HG03439 (cell line): Measurements from ENCODE around the gene CSRNP3.
"Not testable (repeated sequence)": the region's sequence is repeated elsewhere in the genome, so short reads cannot be mapped to it uniquely, and the experiment has no call there.

Experiments
- ATAC-seq: cut with Tn5 transposase; IDR thresholded peaks from one replicate; pipeline ENCODE4 v1.9.1; 2021; ENCODE audit warnings: mild to moderate bottlenecking, moderate library complexity; ENCODE audit not compliant: unreplicated experiment

The CSRNP3 gene

DNA sequence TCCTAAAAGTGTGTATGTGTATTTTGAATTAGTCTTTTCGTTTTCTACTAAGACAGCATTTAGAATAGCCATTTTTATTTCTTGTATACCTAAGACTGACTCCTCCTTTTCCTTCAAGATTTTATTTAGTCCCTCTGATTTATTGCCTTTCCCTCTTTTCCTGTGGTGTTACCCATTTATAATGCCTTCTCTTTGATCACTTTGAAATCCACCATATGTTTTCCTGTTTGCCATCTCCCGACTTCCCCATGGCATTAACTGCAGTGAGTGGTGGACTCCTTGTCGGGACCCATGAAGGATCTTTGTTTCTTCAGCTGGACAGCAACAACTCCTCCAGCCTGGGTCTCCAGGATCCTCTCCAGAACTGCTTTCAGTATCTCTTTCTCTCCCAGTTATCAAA, 160.7 kb downstream of the CSRNP3 start:
- ATAC-seq: no peak

DNA sequence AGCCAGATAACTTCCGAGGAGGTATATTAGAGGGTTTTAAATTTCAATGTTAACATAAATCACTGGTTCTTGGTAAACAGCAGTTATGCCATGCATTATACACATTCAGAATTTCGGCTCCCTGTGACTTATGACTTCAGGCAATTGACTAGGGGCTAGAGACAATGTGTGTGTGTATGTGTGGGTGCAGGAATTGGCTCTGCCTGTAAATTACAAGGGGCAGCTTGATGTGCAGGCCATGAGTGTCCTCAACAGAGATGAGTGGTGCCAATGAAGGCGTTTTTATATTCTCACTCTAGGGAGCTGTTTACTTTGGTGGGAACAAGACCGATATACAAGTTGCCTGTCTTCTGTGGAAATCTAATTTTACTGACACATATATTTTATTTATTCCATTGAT, 161.6 kb downstream of the CSRNP3 start:
- no peak for ATAC-seq

DNA sequence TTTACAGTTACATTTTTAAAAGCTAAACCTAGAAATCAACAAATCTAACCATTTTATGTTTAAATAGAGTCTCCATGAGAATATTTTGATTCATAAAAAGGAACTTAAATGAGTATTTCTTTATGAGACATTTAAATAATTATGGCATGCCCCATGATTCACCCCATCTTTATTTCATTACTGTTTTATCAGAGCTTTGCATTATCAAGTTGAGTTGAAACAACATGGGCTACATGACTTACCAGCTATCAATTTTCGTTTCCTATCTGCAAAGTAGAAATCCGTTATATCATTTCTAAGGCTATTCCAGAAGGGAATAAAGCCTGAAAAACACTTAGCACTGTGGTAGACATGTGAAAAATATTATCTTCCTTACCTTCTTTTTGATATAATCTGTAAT, 163.1 kb downstream of the CSRNP3 start:
- ATAC-seq: no peak

DNA sequence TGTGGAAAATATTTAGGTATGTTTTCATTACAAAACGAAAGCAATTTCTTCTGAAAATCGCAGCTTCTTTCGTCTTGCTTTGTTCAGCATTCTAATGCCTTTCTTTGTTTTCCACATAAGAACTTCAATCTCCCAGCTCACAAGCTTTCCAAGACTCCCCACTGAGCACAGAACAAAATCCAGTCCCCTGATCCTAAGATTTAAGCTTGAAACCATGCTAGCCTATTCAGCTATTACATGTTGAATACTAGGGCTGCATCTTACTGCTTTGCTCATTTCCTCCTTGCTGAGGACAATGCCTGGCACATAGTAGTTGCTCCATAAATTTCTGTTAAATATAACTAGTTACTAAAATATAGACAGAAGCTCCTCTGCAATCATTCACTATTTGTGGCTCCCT, 163.9 kb downstream of the CSRNP3 start:
- no peak for ATAC-seq

DNA sequence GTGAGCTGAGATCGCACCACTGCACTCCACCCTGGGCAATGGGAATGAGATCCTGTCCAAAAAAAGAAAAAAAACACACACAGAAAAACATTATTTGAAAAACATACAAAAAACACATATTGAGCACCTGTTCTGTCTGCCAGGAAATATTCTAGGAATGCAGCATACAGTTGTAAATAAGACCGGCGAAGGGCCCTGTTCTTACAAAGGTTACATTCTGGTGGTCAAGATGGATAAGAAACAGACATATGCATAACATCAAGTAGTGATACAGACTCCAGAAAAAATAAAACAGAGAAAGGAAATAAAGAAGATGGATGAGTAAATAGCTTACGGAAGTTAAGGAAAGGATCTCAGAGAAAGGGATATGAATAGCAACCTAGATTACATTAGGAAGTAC, 164.8 kb downstream of the CSRNP3 start:
- no peak for ATAC-seq

DNA sequence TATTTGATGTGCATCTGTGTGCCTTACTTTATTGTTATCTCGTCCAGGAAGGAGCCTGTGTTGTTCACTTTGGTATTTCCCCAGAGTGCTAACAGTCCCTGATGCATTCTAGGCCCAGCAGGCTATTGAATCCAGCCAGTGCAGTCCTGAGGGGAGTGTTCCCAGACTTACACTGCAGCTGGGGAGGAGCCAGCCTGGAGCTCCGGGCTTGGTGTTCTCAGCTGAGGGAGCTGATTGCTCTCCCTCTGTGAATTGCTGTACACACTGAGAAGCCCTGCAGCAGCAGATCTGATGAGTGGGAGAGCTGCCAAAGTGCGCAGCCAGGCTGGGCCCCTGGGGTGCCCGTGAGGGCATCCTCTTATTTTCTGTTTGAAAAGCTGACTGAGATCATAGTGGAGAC, 165.4 kb downstream of the CSRNP3 start:
- ATAC-seq: no peak

DNA sequence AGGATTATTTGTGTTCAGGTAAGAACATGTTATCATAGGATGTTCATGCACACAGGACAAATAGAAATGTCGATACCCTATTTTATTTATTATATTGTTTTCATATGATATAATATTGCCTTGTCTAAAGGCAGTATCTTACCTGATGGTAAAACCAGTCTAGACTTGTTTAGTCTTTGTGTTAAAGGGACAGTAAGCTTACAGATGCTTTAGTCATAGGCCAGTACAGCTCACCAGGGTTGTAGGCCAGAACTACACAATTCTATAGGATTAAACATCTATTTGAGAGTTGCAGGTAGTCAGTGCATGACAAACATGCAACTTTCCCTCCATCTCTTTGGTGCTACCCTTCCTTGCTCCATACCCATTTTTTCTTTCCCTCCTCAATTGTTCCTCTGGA, 166.0 kb downstream of the CSRNP3 start:
- ATAC-seq: no peak

DNA sequence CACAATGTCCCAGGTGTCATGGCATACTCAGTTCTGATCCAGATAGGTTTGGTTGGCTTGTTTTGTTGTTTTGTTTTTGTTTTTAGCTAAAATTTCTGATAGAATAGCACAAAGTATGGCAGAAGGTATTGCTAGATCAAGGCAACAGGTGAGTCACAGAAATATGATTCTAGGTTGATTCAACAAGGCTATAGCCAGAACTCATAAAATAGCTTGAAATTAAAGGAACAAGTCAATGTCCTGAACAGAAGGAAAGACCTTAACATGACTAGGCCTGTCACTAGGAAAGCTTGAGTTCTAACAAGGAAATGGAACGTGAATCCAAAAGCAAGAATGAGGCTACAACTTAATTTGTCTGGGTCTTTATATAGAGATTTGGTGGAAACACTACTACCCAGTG, 167.5 kb downstream of the CSRNP3 start:
- no peak for ATAC-seq

DNA sequence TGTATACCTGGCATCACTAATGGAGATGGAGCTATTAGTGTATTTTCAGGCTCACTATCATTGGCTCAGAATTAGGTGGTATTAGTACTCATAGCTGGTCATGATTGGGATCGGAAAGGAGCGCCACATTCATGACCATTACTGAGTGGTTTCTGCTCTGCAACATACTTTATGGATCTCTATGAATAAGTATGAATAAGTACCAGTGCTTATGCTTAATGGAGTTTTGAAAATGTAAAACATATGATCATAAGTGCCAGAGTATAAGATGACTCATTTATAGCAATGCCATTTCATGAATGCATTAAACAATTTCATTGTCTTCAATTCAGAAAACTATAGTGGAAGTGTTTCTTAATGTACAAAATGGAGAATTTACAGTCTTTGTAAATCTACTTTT, 167.9 kb downstream of the CSRNP3 start:
- no peak for ATAC-seq

DNA sequence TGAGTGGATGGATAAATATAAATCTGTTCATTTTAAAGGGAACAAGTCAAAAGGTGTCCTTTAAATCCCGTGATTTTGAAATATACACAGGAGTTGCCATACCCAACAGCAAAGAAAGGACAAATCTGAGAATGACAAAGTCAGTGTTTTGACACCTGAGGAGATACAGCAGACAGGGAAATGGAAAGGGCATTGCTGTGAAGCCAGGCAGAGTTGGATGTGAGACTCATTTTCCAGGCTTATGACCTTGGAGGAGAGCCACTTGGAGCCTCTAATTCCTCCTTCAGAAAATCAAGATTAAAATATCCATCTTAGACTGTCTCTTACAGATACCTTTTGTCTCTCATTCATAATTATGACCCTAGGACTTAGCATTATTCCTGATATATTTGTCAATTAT, 170.0 kb downstream of the CSRNP3 start:
- ATAC-seq: no peak

DNA sequence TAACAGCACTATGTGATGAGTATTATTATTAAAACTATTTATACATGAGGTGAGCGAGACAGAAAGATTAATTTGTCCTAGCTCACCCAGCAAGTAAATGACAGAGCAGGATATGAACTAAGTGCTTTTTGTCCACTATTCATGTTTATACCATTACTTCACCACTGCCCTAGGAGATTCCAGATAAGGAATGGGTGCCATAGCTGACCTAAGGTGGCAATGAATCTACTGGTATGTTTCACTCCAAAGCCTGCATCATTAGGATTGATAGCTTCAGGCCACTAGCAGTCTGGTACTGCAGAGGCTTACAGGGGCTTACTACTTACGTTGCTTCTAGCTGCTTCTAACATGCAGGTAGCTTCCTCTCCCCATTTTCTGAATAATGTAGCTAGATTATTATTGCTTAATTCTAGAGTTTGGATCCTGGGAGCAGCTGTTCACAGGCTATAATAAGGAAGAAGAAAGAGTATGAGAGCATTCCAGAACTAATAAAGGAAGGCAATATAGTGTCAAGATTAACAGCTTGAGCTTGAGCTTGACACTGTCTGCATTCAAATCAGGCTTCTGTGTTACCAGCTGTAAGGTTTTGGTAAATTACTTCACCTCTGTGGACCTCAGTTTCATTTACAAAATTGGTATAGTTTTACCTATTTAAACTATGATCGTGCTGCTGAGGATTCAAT, 170.9 kb downstream of the CSRNP3 start:
- ATAC-seq: no peak

DNA sequence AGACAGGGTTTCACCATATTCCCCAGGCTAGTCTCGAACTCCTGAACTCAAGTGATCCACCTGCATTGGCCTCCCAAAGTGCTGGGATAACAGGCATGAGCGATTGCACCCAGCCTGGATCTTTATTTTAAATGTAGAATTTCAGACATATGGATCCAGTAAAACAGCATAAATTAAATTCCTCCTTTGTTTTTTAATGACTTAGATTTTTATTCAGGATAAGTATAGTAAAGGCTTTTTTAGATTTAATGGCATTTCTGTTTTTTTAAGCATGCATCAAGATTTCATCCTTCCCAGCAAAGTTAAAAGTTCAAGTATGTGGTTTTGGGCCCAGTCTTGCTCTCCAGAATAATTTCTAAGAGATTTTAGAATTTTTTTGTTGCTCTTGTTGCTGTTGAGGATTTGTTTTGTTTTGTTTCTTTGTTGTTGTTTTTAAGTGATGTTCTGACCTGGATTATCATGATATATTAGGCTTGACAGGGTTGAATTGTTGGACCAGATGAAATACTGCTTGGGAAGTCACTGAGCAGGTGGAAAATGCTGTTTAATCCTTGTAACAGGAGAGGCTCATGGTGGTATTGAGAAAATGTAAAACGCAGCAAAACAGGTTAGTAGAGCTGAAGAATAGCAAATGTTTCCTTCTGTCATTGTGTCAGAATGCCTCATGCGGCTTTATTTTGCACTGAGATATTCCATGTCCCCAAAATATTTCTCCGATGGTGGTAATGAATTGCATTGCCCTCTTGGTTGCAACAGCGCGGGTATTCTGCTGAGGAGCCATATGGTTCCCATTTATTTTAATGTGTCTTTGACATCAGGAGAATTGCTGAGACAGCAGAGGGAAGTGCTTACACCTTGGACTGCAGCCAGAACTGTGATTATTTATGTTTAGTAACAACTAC, 176.7 kb downstream of the CSRNP3 start:
- no peak for ATAC-seq

DNA sequence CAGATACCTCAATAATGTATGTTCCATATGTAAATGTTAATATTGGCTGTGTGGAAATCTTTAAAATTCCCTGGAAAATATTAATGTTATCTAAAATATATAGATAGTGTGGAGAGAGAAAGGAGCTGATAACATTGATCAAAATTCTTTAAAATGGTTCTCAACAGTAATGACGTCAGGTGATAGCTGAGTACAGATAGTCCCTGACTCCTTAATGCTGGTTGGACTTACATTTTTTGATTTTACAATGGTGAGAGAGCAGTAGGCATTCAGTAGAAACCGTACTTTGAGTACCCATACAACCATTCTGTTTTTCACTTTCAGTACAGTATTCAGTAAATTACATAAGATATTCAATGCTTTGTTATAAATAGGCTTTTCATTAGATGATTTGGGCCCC, 177.9 kb downstream of the CSRNP3 start:
- no peak for ATAC-seq

DNA sequence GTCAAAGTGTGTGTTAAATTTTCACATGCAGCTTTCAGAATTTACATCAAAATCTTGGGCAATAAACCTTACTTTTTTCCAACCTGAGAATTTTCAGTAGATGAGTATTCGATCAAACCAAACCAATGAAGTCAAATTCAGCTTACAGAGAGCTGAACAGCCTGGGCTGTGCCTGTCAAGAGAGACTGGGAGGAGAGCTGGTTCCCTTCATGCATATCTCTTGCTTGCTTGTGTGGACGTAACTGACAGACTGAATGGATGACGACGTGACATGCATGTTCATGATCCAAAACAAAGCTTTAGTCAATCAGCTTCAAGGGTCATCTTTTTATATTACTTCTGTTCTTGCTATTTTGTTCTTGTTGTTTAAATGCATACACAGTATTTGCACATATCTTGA, 179.3 kb downstream of the CSRNP3 start:
- ATAC-seq: no peak

DNA sequence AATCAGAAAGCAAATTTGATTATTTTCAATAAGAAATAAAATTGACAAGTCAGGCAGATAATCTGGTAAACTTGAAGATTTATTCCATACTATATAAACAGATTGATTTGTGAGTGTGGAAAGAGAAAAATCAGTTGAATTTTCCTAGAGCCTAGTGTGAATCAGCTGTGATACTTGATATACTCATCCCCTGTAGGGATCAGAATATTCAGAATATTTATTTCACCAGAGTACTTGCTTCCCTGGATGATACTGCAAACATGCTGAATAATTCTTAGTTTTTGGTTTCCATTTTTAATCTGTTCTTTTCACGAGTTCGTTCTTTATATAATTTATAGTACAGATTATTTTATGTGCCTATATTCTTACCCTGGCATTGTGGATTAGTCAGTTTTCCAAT, 181.7 kb downstream of the CSRNP3 start:
- no peak for ATAC-seq

DNA sequence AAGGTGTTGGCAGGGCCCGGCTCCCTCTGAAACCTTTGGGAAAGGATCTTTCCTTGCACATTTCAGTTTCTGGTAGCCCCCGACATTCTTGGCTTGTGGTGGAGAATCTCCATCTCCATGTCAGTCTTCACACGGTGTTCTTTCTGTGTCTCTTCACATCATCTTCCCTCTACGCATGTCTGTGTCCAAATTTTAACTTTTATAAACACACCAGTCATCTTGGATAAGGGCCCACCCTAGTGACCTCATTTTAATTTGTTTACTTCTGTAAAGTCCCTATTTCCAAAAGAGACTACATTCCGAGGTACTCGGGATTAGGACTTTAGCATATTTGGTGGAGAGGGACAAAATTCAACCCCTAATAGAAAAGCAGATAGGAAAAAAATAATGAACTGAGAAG, 186.2 kb downstream of the CSRNP3 start:
- ATAC-seq: no peak

DNA sequence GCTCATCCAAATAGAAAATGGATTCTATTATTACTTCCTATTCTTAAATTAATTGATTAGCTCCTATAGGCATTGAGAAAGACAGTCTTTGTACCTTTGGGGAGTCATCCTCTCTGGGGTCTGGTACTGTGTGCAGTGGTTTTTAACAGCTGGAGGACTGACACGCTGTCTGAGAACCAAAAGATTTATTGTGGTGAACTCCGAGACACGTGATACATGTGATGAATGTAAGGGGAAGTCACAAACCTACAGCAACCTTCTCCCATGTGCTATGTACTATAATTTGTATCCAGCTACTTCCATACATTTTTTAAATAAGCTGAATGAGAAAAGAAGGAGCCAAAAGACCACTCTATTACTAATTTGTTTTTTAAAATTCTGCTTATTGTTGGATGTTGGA, 190.9 kb downstream of the CSRNP3 start:
- ATAC-seq: no peak

DNA sequence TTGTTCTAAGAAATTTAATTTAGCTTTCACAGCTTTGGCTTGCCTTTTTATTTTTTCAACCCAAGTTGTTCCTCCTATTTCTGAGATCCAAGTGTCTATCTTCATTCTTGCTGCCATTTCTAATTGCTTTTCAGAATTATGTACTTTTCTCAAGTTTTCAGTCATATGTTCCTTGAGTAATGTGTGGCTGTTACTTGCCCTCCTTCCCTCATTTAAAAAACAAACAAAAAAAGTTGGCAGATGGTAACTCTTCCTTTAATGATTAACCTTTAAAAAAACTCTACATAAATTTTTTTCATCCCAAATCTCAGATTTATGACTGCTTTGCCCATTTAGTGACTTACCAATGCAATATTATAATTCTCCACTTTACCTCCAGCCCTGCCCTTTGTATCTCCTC, 193.2 kb downstream of the CSRNP3 start:
- ATAC-seq: no peak

DNA sequence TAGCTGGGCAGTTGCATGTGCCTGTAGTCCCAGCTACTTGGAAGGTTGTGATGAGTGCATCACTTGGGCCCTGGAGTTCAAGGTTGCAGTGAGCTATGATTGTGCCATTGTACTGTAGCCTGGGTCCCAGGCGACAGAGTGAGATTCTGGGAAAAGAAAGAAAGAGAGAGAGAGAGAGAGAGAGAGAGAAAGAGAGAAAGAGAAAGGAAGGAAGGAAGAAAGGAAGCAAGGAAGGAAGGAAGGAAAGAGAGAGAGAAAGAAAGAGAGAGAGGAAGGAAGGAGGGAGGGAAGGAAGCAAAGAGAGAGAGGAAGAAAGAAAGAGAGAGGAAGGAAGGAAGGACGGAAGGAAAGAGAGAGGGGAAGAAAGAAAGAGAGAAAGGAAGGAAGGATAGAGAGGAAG, 196.1 kb downstream of the CSRNP3 start:
- no peak for ATAC-seq

DNA sequence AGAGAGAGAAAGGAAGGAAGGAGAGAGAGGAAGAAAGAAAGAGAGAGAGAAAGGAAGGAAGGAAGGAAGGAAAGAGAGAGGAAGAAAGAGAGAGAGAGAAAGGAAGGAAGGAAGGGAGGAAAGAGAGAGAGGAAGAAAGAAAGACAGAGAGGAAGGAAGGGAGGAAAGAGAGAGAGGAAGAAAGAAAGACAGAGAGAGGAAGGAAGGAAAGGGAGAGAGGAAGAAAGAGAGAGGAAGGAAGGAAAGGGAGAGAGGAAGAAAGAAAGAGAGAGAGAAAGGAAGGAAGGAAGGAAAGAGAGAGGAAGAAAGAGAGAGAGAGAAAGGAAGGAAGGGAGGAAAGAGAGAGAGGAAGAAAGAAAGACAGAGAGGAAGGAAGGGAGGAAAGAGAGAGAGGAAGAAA, 196.6 kb downstream of the CSRNP3 start:
- ATAC-seq: not testable (repeated sequence)

DNA sequence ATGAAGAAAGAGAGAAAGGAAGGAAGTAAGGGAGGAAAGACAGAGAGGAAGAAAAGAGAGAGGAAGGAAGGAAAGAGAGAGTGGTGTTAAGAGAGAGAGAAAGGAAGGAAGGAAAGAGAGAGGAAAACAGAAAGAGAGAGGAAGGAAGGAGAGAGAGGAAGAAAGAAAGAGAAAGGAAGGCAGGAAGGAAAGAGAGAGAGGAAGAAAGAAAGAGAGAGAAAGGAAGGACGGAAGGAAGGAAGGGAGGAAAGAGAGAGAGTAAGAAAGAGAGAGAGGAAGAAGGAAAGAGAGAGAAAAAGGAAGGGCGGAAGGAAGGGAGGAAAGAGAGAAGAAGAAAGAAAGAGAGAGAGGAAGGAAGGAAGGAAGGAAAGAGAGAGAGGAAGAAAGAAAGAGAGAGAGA, 197.1 kb downstream of the CSRNP3 start:
- ATAC-seq: no peak

DNA sequence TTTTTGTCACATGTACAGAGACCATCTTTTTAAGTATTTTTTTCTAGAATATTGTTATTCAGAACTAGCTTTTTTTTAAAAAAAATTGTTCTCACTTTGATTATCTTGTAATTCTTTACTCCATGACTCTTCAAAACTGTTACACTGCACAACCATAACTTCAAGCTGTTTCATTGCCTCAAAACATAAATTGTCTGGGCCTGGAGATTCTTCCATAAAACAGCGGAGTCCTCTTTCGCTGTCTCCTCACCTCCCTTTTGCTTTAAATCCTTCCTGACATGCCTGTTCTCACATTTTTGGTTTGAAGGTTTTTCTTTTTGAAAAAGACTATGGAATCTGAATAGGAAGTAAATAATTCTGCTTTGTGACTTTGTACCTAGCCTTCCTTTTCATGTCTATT, 197.9 kb downstream of the CSRNP3 start:
- ATAC-seq: no peak

DNA sequence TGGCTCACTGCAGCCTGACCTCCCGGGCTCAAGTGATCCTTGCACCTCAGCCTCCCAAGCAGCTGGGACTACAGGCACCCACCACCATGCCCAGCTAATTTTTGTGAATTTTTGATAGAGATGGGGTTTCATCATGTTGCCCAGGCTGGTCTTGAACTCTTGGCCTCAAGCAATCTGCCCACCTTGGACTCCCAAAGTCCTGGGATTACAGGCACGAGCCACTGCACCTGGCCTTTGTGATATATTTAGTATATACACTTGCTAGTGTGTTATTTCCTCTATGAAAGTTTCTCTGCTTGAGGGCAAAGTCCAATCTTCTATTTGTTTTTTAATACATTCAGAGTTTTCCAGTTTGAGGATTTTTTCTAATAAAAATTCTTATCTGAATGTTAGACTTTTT, 205.3 kb downstream of the CSRNP3 start:
- no peak for ATAC-seq
